HG02852 (cell line): ENCODE data around the gene RBM45.
"Not testable (repeated sequence)": the region's sequence is repeated elsewhere in the genome, so short reads cannot be mapped to it uniquely, and the experiment has no call there.

ENCODE experiments used
- ATAC-seq: cut with Tn5 transposase; IDR thresholded peaks from one replicate; pipeline ENCODE4 v1.9.1; 2021; ENCODE audit warnings: mild to moderate bottlenecking, moderate library complexity; ENCODE audit not compliant: unreplicated experiment

Gene RBM45

GRCh38 chr2:178105566-178105965 is 6.7 kb upstream of the RBM45 start:
- ATAC-seq = no peak

GRCh38 chr2:178106053-178106452 is 6.2 kb upstream of the RBM45 start:
- ATAC-seq = no peak

DNA sequence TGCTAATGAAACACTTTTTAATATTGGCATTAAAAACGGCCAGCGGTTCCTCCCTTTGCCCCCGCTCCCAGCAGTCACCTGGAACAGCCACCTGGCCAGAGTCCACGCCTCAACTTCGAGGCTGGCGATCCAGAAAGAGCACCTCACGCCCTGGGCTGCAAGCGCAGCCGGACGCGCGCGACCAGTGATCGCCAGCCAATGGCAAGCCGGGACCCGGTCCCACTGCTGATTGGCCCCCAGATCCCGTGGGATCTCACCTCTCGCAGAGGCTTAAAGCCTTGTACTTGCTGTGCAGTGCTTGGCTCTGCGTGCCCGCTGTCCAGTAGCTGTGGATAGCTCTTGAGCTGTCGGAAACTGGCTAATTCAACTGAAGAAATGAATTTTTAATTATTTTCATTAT is 4.1 kb upstream of the RBM45 start:
- ATAC-seq = no peak

DNA sequence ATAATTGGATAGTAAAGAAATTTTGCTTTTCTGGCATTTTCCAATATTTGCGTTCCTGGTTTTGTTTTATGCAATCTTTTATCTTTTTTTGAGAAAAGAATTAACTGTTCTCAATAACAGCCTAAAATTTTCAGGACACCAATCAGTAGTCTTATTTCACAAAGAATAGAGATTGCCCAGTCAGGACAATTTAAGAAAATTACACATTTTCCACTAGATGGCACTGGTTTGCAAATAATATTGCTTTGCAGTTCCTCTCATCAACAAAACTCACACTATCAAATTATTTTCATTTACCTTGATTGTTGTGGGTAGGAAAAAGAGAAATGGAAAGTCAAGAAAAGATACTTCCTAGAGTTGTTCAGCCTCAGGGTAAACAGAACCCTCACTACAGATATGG is 2.4 kb upstream of the RBM45 start:
- ATAC-seq = no peak

DNA sequence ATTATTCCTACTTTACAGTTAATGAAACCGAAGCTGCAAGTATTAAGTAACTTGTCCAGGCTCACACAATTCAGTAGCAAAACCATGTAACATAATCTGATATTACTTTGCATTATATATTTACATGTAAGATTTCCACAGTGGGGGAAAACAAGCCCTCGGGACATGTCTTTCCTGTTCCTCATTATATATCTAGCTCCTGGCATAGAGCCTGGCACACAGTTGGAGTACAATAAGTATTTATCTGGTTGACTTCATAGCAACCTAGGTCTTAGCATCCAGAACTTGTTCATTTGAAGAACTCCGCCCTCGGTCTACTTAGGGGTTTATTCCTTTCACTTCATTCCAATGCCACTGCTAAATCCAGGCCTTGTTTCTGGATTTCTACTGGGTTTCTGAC is 1.6 kb upstream of the RBM45 start:
- no peak for ATAC-seq

DNA sequence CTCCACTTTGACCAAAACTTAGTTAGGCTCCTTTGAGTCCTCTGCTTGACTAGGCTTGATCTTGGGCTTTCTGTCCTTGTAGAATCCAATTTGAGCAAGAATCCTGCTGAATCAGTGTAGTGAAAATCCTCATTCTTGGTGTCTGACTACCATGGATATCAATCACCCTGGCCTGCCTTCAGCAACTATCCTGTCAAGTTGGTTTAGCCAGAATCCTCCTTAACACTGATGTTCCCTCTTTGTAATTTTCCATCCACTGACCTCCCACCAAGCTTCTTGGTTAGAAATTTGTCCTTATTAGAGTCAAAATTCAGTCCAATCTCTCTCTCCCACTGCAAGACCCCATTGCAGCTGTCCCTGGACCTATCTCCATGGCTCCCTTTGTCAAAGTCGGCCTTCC is 494 bp upstream of the RBM45 start:
- no peak for ATAC-seq

GRCh38 chr2:178114462-178114861 is 2.2 kb downstream of the RBM45 start:
- peak; percentile 49 for ATAC-seq

DNA sequence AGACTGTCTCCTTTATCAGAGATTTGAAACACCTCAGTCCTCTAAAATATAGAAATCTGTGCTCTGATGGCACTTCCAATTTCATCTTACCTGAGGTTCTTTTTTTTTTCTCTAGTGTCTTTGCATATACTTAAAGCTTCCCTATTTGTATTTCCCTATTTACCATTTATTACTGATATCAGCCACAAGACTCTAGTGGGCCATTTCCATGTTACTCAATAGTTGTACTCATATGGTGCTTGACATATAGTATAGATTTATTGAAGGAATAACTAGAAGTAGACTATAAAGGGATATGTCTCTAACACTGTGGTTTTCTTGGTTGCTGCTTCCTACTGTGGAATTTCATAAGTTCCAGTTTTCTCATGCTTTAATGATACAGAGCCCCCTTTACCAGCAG is 3.0 kb downstream of the RBM45 start:
- ATAC-seq = no peak

DNA sequence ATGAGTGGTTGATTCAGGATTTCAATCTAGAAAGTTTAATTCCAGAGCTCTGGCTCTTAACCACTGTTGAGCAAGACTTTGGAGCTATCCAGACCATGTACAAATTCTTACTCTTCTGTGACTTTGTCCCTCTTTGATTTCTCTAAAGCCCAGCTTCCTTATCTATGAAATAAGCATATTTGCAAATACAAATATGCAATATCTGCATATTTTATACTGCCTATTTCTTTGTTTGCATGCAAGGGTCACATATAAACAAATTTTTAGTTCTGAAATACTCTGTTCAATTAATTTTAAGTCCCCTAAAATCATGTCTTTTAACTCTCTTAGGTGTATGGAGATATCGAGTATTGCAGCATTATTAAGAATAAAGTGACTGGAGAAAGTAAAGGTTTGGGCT is 5.5 kb downstream of the RBM45 start:
- no peak for ATAC-seq

DNA sequence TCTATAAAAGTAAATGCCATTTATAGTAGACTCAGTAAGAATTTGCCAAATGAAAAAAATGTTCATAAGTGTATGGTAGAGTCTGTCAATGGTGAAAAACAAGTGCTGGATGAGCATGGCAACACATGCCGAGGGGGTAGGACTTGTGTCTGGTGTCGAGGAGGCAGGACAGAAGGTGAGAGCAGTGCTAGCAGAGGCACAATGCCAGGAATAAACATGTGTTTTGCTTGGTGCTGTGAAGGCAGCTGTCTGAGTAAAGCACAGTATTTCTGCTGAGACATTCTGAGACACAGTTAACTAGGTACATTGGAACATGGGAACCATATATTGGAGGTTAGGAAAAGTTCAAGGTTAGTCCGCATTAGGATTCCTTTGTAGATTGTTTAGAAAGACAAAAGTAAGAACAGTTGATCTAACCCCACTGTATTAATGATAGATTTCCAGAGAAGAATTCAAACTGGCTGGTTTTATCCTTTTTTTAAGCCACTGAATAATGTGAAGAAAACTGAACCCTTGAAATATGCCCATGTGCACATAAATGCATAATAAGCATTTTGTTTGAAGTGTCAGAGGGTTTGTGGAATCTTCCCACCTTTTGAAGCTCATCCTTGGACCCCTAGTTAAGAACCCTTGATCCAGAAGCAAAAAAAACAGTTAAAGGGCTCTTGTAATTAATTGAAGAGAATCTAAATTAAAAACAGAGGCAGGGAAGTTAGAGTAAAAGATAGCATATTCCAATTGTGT is 7.1 kb downstream of the RBM45 start:
- ATAC-seq = no peak

GRCh38 chr2:178123163-178123562 is 10.9 kb downstream of the RBM45 start:
- no peak for ATAC-seq

DNA sequence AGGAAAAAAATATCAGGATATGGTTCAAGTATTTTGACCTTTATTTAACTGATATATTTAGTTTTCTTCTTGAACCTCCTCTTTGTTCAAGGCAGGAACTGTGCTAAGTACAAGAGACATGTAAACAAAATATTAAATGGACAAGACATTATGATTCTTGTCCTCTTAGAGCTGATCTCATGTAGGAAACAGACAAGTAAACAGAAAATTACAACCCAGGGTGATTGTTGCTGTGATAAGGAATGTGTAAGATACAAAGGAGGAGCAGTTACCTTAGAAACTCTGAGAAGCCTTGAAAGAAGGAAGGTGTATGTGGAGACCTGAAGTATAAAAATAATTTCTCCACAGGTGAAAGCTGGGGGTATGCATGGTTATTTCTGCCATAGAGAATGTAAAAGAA is 12.9 kb downstream of the RBM45 start:
- ATAC-seq = no peak

DNA sequence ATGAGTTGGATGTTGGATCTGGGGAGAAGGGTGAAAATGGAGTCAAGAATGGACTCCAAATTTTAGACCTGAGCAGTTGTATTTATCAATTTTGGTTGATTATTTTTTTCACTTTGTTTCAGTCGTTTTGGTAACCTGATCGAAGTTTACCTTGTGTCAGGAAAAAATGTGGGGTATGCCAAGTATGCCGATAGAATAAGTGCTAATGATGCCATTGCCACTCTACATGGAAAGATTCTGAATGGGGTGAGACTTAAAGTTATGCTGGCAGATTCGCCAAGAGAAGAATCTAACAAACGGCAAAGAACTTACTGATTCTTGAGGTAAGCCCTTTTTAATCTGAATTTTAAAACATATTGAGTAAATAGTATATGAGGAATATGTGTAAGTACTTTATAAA is 13.6 kb downstream of the RBM45 start:
- ATAC-seq = no peak

DNA sequence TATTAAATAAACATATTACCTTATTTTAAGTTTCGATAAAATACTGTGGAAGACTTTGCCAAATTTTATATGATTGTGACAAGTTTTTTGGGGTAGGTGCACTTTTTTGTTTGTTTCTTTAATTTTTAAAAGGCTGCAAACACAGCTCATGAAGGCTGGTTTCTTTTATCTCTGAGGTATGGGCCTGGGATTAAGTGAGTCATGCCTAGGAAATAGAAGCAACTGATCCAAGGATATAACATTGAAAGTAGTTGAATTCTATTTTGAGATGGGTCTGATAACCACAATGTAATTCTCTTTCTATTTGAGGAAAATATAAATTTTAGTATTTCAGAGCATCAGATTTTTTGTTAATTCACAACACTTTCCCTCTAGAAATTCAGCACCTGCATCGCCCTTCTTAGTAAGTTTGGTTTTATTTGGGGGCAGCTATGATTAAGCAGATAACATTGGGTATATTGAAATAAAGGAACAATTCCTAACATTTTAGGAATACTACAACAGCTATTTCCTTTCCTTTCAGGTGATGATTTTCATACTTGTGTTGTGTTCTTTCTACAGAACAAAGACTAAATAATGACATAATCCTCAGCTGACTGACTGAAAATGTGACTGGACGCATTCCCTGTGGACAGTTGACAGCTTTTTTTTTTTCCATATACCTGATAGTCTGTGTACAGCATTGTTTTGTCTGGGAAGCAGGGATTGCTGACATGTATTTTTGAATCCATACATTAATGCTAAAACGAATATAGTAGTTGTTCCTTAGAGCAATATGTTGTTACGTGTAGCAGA is 16.8 kb downstream of the RBM45 start:
- no peak for ATAC-seq

DNA sequence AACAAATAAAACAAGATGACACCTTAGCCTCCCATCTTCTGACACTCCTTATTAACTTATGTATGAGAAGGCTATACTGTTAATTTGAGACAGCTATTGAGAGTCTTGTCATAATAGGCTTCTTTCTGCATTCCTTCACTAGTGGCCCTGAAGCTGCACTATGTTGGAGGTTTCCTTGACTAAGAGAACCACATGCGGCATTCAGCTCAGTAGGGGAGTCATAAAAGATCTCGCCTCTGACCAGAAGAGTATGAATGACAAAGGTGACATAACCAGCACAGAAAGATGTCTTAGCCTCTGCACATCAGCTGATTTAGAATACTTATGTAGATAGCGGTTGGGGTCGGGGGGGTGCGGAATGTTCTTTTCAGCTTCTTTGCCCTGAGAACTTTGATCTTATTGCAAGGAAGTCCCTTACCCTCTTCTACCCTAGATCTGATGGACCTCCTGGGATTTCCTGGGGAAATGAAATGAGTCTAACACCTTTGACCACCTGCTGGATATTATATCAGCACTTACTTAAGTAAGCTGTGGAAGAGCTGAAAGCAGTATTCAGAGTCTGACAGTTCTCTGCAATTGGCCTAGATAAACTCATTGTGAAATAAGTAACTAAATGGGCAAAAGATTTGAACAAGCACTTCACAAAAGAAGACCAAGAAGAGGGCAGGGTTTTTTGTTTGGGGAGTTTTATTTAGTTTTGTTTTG is 24.2 kb downstream of the RBM45 start:
- ATAC-seq = no peak

DNA sequence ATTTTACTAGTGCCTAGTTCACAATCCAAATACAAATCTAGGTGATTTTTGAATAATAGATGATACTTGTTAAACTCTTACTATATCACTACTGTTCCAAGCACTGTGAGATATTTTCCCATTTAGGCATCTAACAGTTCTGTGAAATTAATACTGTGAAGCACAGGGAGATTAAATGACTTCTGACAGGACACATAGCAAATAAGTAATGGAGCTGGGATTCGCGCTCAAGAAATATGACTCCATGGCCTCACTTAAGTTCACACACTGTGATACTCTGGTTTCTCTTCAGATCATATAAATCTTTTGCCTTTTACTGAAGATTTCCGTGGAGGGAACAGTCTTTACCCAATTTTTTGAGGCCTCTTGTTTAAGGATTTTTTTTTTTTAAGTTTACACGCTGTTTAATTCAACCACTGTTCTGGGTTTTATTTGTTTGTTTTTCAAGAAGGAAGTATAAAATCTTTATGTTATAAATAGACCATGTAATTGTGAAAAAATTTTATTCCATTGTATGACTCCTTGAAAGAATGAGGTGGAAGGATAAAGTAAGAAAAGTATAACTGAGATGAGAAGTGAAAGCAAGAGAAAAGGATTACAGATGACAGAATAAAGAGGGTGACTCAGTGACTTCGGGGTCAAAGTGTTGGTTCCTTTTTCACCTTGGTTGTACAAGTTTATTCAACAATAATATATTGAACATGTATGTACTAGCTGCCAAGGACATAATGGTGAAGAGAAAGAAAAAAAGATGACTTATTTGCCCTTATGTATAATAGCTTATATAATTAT is 30.2 kb downstream of the RBM45 start:
- ATAC-seq = no peak

GRCh38 chr2:178143481-178143880 is 31.2 kb downstream of the RBM45 start:
- no peak for ATAC-seq

GRCh38 chr2:178152033-178152432 is 39.8 kb downstream of the RBM45 start:
- no peak for ATAC-seq

GRCh38 chr2:178152542-178152941 is 40.3 kb downstream of the RBM45 start:
- no peak for ATAC-seq

DNA sequence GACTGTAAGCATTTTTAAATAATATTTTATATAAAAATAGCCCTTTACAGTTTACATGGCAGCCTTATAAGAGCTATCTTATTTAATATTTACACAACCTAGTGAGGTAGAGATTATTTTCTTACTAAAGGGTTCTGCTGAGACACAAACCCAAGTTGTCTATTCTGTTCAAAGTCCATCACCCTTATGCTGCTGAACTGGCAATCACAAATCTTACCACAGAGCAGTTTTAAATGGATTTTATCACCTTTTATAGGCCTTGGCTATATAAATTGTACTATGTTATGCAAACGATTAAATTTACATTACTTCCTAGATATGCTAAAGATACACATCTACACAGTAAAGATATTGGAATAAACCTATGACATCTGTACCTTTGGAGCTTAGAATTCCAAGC is 40.7 kb downstream of the RBM45 start:
- no peak for ATAC-seq

DNA sequence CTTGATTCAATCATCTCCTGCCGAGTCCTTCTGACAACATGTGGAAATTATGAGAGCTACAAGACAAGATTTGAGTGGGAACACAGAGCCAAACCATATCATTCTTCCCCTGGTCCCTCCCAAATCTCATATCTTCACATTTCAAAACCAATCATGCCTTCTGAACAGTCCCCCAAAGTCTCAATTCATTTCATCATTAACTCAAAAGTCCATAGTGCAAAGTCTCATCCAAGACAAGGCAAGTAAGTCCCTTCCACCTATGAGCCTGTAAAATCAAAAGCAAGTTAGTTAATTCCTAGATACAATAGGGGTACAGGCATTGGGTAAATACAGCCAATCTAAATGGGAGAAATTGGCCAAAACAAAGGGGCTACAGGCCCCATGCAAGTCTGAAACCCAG is 41.6 kb downstream of the RBM45 start:
- ATAC-seq = not testable (repeated sequence)
